Panc1 (cell line): ENCODE results near the gene FA2H. TPM values are rescaled to one million over a fixed set of nuclear protein-coding genes. Genes with fewer than 3 reads are reported as not detected.

Experiments used
- ATAC-seq: fragments of 200-7000 bp; cut with Tn5 transposase; 2 replicates; pipeline ENCODE4 v1.9.1; 2020; ENCODE audit warnings: mild to moderate bottlenecking, moderate library complexity
- BruUV-seq: library from RNA; stranded (reverse); fragments of 400-500 nt; replicated peaks from 2 replicates; lab custom pipeline; 2021; lab: Mats Ljungman, UMichigan
- CTCF ChIA-PET: fragments of 300-600 bp; sonication (Branson Sonifier 250); formaldehyde crosslinking; loops from one replicate; lab custom pipeline; 2022; ENCODE audit warnings: antibody characterized with exemption; lab: Charles Lee
- POLR2A ChIA-PET: fragments of 300-600 bp; sonication (Branson Sonifier 250); formaldehyde crosslinking; loops from one replicate; lab custom pipeline; 2022; ENCODE audit warnings: antibody characterized with exemption; lab: Charles Lee
- DNase-seq: peaks from one replicate; pipeline ENCODE4 v3.0.0-alpha.2; 2010; ENCODE audit warnings: low read depth, low spot score
- H3K27ac ChIP-seq: 2 replicates; pipeline ENCODE4 v1.5.1; 2011; ENCODE audit warnings: mild to moderate bottlenecking, low read length, inconsistent platforms
- H3K27me3 ChIP-seq: fragments of 200-500 bp; sonication (Bioruptor generic); 2 replicates; pipeline ENCODE4 v1.6.0; 2014; ENCODE audit warnings: low read length, inconsistent platforms; ENCODE audit not compliant: control insufficient read depth, insufficient read depth
- H3K36me3 ChIP-seq: fragments of 200-500 bp; sonication (Bioruptor generic); 2 replicates; pipeline ENCODE4 v1.5.1; 2014; ENCODE audit warnings: inconsistent platforms, mild to moderate bottlenecking, low read length, moderate library complexity; ENCODE audit not compliant: control insufficient read depth, insufficient read depth
- H3K4me1 ChIP-seq: 2 replicates; pipeline ENCODE4 v1.5.1; 2011; ENCODE audit warnings: inconsistent platforms, mild to moderate bottlenecking, low read length, moderate library complexity; ENCODE audit not compliant: control insufficient read depth, insufficient read depth
- H3K4me3 ChIP-seq, 2 experiments: 2 replicates each; pipeline ENCODE4 v1.5.1; 2011 to 2012; ENCODE audit warnings: low read depth in 2 of 2, low read length in 2 of 2, mild to moderate bottlenecking in 2 of 2, inconsistent platforms in 1 of 2, moderate library complexity in 1 of 2
- H3K9me3 ChIP-seq: fragments of 200-500 bp; sonication (Bioruptor generic); 2 replicates; pipeline ENCODE4 v1.5.1; 2014; ENCODE audit warnings: low read depth, mild to moderate bottlenecking, inconsistent platforms, low read length, moderate library complexity; ENCODE audit not compliant: control insufficient read depth, insufficient read depth
- CTCF ChIP-seq: fragments of 450-650 bp; IDR thresholded peaks from 2 replicates; pipeline ENCODE4 v1.5.1; 2017; ENCODE audit warnings: mild to moderate bottlenecking
- POLR2AphosphoS5 ChIP-seq: IDR thresholded peaks from 2 replicates; pipeline ENCODE4 v1.6.1; 2012; ENCODE audit warnings: mild to moderate bottlenecking, low read depth, low read length, moderate library complexity
- REST ChIP-seq, 2 experiments: IDR thresholded peaks; 2 replicates each; pipeline ENCODE4 v1.6.1; 2011 to 2012; ENCODE audit warnings: low read depth in 2 of 2, control low read depth in 1 of 2, low read length in 1 of 2, mild to moderate bottlenecking in 1 of 2, moderate library complexity in 1 of 2; ENCODE audit not compliant: insufficient read depth in 1 of 2
- SIN3A ChIP-seq: IDR thresholded peaks from 2 replicates; pipeline ENCODE4 v1.6.1; 2012; ENCODE audit warnings: low read depth, mild to moderate bottlenecking, low read length, moderate library complexity, borderline replicate concordance; ENCODE audit not compliant: insufficient read depth
- TCF7L2 ChIP-seq: IDR thresholded peaks from 2 replicates; pipeline ENCODE4 v1.6.1; 2011; ENCODE audit warnings: mild to moderate bottlenecking, low read depth, low read length, inconsistent platforms
- in situ Hi-C: cut with HindIII; loops from 2 replicates; pipeline ENCODE4 v1.10.0; 2016; ENCODE audit warnings: low sequenced_read_pairs, low pct_unique_long_range_greater_than_20kb
- intact Hi-C: fragments of 100-400 bp; cut with micrococcal nuclease; formaldehyde crosslinking; loops from one replicate; pipeline ENCODE4 v1.10.0; 2022; ENCODE audit not compliant: unreplicated experiment
- total RNA-seq: library from RNA; stranded (reverse); gene quantifications from one replicate; pipeline ENCODE4 v1.2.1, GENCODE V29; 2021; ENCODE audit not compliant: unreplicated experiment

FA2H gene
- total RNA-seq, 1 experiment from 2014 or later, result 0.15 TPM

DNA sequence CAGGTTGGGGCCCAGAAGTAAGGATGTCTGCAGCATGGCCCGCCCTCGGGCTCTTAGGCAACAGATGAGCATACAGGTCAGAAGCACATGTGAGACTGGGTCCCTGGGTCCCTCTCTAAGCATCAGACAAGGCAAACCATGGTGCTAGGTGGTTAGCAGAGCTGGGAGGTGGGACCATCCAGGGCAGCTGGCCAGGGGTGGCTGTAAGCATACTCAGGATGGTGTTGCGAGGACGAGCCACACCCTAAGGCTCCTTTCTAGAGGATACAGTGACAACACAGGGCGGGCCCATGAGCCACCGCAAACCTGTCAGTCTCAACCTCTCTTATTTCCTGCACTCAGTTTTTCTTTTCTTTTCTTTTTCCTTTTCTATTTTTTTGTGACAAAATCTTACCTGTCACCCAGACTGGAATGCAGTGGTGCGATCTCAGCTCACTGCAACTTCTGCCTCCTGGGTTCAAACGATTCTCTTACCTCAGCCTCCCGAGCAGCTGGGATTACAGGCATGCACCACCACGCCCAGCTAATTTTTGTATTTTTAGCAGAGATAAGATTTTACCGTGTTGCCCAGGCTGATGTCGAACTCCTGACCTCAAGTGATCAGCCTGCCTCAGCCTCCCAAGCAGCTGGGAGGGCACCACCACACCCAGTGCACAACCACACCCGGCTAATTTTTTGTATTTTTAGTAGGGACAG is 3.6 kb downstream of the FA2H start:
- intact Hi-C loops, result no loop called here
- no TSS peak for BruUV-seq
- Histone ChIP-seq H3K27me3 (peaks cover 3% of the 10 kb centered on the region), H3K4me3 (no peak overlapping the region), H3K4me1 (no peaks in the 10 kb centered on the region), H3K27ac (no peak overlapping the region), H3K9me3 (no peaks in the 10 kb centered on the region), H3K36me3 (no peaks in the 10 kb centered on the region)
- DNase-seq (no peak), ATAC-seq (no peak)
- POLR2A ChIA-PET, result no interaction called here
- TF ChIP-seq REST (IDR thresholded peaks at IDR 0.05; ENCODE audit: insufficient read depth in 1 of 2, low read depth in 2 of 2, low read length in 1 of 2) (no peak), SIN3A (no peak), TCF7L2 (no peak), CTCF (no peak), POLR2AphosphoS5 (no peak)
- CTCF ChIA-PET, result no interaction called here
- in situ Hi-C loops, result no loop called here

- no TSS peak for BruUV-seq
- Histone ChIP-seq H3K27me3 (no peaks in the 10 kb centered on the region; the same call in 1 of the 2 replicates), H3K27ac (no peak overlapping the region), H3K9me3 (no peaks in the 10 kb centered on the region), H3K36me3 (no peaks in the 10 kb centered on the region), H3K4me3 (no peak overlapping the region), H3K4me1 (no peaks in the 10 kb centered on the region)
- no peak for TF ChIP-seq REST (IDR thresholded peaks at IDR 0.05; ENCODE audit: insufficient read depth in 1 of 2, low read depth in 2 of 2, low read length in 1 of 2)
- TF ChIP-seq TCF7L2, result no peak
- no peak for TF ChIP-seq POLR2AphosphoS5
- no peak for TF ChIP-seq CTCF
- TF ChIP-seq SIN3A, result no peak
- POLR2A ChIA-PET, result no interaction called here
- DNase-seq (no peak), ATAC-seq (no peak)
- intact Hi-C loops, result no loop called here
- in situ Hi-C loops, result no loop called here
- CTCF ChIA-PET, result interaction anchor here (0.5 kb wide), 1 partner anchor 14 kb away, joined by 3 read pairs; no protein-coding TSS in a partner anchor
Observed at GRCh38 chr16:74769586-74770190, 4.9 kb downstream of the FA2H start.
